GM21390 (cell line): ENCODE data around the gene DNAJB1.
"Not testable (repeated sequence)": the region's sequence is repeated elsewhere in the genome, so short reads cannot be mapped to it uniquely, and the experiment has no call there.

Experiments used
- ATAC-seq: cut with Tn5 transposase; IDR thresholded peaks from one replicate; pipeline ENCODE4 v1.9.1; 2021; ENCODE audit not compliant: unreplicated experiment

DNAJB1 gene

GRCh38 chr19:14520543-14520942 is 2.3 kb upstream of the DNAJB1 start:
- no peak for ATAC-seq

- ATAC-seq, result no peak
Measured at GRCh38 chr19:14519860-14520407, 1.7 kb upstream of the DNAJB1 start.

GRCh38 chr19:14519245-14519859 is 1.2 kb upstream of the DNAJB1 start:
- ATAC-seq, result no peak

GRCh38 chr19:14517446-14517839 is 754 bp downstream of the DNAJB1 start:
- ATAC-seq, result peak; percentile 6

GRCh38 chr19:14516746-14517438 is 1.3 kb downstream of the DNAJB1 start:
- no peak for ATAC-seq

- no peak for ATAC-seq
Measured at GRCh38 chr19:14516048-14516534, 2.1 kb downstream of the DNAJB1 start.

GRCh38 chr19:14515501-14516047 is 2.6 kb downstream of the DNAJB1 start:
- ATAC-seq, result no peak

- ATAC-seq, result no peak
Measured at GRCh38 chr19:14514215-14514863, 3.9 kb downstream of the DNAJB1 start.

GRCh38 chr19:14512406-14512961 is 5.7 kb downstream of the DNAJB1 start:
- ATAC-seq, result no peak

GRCh38 chr19:14511229-14511593 is 7.0 kb downstream of the DNAJB1 start:
- ATAC-seq, result no peak

GRCh38 chr19:14510311-14511228 is 7.6 kb downstream of the DNAJB1 start:
- ATAC-seq, result no peak

GRCh38 chr19:14507704-14508542 is 10.3 kb downstream of the DNAJB1 start:
- no peak for ATAC-seq

GRCh38 chr19:14505488-14506239 is 12.5 kb downstream of the DNAJB1 start:
- no peak for ATAC-seq

- ATAC-seq, result not testable (repeated sequence)
Measured at GRCh38 chr19:14504575-14504974, 13.6 kb downstream of the DNAJB1 start.

GRCh38 chr19:14503285-14503684 is 14.9 kb downstream of the DNAJB1 start:
- ATAC-seq, result no peak

GRCh38 chr19:14502334-14503092 is 15.7 kb downstream of the DNAJB1 start:
- no peak for ATAC-seq

GRCh38 chr19:14497228-14497921 is 20.8 kb downstream of the DNAJB1 start:
- ATAC-seq, result no peak
